ENCODE measurements around the gene AKAP7. TPM values are rescaled to one million over a fixed set of nuclear protein-coding genes. Genes with fewer than 3 reads are reported as not detected.
A peak's percentile ranks its signal among the peaks of the same experiment; 100 is the strongest.

Gene AKAP7
- total RNA-seq, 1 donor from 2014 or later = 3.2 TPM

DNA sequence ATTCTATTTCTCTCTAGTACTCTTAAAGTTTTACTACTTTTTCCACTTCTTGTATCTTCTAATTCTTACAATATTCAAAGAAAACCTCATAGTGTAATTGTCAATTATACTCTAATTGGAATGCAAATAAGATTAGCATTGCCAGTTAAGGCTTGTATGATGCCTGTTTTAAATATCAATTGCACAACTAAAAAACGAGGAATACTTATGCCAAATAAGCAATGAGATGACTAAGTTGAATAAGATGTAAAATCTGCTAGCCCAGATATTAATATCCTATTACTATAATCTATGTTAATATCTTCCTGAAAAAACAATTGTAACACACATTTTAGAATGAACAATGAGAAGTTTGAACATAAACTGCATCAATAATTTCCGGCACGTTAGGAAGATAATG is 13.3 kb upstream of the AKAP7 start:
- no peak overlapping the region for H3K27ac Mint-ChIP-seq
- intact Hi-C loops (cut with micrococcal nuclease) = no loop called here
- H3K36me3 Mint-ChIP-seq (ENCODE audit: low read depth) = no peaks in the 10 kb centered on the region
- no peaks in the 10 kb centered on the region for H3K4me1 Mint-ChIP-seq
- H3K4me3 Mint-ChIP-seq = no peak overlapping the region
- H3K27me3 Mint-ChIP-seq = peaks cover 20% of the 10 kb centered on the region
- DNase-seq = no peak
- no peaks in the 10 kb centered on the region for H3K9me3 Mint-ChIP-seq

DNA sequence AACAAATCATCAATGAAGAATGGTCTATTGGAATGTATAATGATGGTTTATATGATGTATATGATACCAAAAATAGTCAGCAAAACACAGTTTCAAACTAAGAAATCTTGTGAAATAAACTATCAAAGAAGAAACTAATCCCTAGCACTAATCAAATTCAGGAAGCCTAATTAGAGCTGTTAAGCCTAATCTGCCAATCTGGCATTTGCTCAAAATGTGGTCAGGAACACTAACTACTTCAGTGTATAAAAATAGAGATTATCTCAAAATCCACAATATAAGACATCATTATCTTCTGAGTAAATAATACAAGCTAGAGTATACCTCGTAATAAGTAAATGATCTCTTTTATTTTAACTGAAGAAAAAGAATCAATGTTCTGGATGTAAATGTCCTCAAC is 12.8 kb upstream of the AKAP7 start:
- DNase-seq = no peak
- no peak overlapping the region for H3K27ac Mint-ChIP-seq
- H3K9me3 Mint-ChIP-seq = no peaks in the 10 kb centered on the region
- intact Hi-C loops (cut with micrococcal nuclease) = no loop called here
- H3K4me1 Mint-ChIP-seq = no peaks in the 10 kb centered on the region
- no peaks in the 10 kb centered on the region for H3K36me3 Mint-ChIP-seq (ENCODE audit: low read depth)
- peaks cover 22% of the 10 kb centered on the region for H3K27me3 Mint-ChIP-seq
- no peak overlapping the region for H3K4me3 Mint-ChIP-seq

DNA sequence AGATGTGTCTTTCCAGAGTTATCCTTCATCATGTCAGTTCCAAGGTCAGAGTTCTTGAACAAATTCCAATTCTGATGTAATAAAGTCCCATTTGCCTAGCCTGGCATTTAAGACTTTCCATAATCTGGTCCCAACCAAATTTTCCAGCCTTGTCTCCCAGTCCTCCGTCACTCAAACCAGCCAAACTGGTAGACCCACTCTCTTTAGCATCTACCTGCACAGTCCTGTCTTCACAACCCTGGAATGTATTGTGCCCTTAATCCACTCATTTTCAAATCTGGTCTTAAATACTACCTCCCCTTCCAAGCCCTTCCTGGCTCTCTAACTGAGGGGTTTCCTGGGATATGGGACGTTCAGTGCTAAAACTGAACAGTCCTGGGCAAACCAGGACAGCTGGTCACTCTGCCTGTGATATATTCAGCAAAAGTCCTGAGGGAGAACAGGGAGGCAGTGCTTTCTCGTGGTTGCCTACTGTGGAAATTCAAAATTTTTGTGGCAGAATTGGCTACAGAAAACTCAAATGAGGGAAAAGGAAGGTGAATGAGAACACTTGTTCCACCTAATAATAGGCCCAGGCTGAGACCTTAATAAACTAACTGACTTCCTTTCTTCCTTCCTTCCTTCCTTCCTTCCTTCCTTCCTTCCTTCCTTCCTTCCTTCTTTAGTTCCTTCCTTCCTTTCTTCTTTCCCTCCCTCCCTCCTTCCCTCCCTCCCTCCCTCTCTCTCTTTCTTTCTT is 10.8 kb upstream of the AKAP7 start:
- Mint-ChIP-seq H3K27me3 (peaks cover 22% of the 10 kb centered on the region), H3K4me1 (no peaks in the 10 kb centered on the region), H3K4me3 (no peak overlapping the region), H3K27ac (no peak overlapping the region), H3K9me3 (no peaks in the 10 kb centered on the region), H3K36me3 (ENCODE audit: low read depth) (no peaks in the 10 kb centered on the region)
- intact Hi-C loops (cut with micrococcal nuclease) = no loop called here
- DNase-seq = no peak

DNA sequence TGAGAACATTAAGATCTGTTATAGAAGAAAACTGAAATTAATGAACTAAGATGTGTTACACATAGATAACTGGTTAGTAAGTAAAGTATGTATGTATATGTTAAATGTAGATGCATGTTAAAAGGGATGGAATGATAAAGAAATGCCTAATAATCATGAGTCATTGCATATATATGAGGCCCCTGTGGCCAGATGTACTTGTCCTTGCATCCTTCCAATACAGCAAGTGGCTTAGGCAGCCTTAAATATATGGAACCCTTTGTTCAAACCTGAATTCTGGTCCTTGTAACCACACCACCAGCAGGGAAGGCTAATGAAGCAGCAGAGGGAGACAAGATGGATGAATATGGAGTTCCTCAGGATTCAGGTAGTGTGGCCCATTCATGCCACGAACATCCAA is 9.8 kb upstream of the AKAP7 start:
- H3K4me3 Mint-ChIP-seq = no peak overlapping the region
- no peak for DNase-seq
- H3K9me3 Mint-ChIP-seq = no peaks in the 10 kb centered on the region
- intact Hi-C loops (cut with micrococcal nuclease) = no loop called here
- H3K27me3 Mint-ChIP-seq = peaks cover 24% of the 10 kb centered on the region
- no peak overlapping the region for H3K27ac Mint-ChIP-seq
- no peaks in the 10 kb centered on the region for H3K36me3 Mint-ChIP-seq (ENCODE audit: low read depth)
- H3K4me1 Mint-ChIP-seq = no peaks in the 10 kb centered on the region

DNA sequence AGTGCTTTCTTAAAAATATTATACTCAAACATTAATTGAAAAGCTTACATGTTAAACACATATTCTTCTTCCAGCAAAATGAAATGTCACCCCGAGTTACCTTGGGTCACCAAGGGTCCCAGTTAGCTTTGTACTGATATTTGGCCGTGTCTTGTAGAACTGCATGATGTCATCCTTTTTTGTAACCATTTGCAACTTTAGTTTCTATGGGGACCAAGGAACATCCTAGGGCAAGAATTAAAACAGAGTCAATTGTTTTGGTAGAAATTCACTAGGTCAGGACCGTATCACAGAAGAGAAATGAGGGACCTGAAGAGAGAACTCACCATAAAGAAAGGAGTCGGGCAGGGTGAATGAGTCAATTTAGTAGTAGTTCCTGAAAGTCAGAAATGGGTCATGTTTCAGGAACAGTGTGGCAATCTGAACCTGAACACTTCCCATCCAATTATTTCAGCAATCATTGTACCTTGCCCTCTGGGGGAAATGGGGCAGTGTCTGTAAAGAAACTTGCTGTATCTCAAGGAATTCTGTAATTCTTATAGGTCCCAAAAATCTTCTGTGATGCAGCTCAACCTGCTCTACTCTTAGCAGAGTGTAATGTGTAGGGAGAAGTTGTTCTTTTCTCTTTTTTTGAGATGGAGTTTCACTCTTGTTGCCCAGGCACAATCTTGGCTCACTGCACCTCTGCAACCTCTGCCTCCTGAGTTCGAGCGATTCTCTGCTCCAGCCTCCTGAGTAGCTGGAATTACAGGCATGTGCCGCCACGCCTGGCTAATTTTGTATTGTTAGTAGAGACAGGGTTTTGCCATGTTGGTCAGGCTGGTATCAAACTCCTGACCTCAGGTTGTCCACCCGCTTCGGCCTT is 5.3 kb upstream of the AKAP7 start:
- no peaks in the 10 kb centered on the region for H3K36me3 Mint-ChIP-seq (ENCODE audit: low read depth)
- peaks cover 3% of the 10 kb centered on the region for H3K4me1 Mint-ChIP-seq
- peak; percentile 40 for DNase-seq
- intact Hi-C loops (cut with micrococcal nuclease) = no loop called here
- peaks cover 31% of the 10 kb centered on the region for H3K27me3 Mint-ChIP-seq
- H3K27ac Mint-ChIP-seq = no peak overlapping the region
- H3K4me3 Mint-ChIP-seq = no peak overlapping the region
- H3K9me3 Mint-ChIP-seq = no peaks in the 10 kb centered on the region

DNA sequence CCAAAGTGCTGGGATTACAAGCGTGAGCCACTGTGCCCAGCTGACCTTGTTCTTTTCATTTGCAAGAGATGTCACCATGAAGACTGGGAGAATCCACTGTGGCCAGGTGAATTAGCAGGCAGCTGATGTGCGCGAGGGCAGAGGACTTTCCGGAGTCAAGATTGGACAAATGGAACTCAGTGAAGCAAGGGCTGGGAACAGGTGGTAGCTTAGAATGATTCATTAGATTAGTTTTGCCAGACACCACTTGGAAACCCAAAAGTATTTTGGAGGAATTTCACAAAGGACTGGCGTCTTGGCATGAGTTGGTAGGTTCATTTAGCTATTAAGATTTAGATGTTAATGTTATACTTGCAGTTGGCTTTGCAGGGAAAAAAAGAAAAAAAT is 4.7 kb upstream of the AKAP7 start:
- peaks cover 25% of the 10 kb centered on the region for H3K27me3 Mint-ChIP-seq
- H3K27ac Mint-ChIP-seq = no peak overlapping the region
- H3K4me1 Mint-ChIP-seq = peaks cover 4% of the 10 kb centered on the region
- no peaks in the 10 kb centered on the region for H3K9me3 Mint-ChIP-seq
- H3K4me3 Mint-ChIP-seq = no peak overlapping the region
- intact Hi-C loops (cut with micrococcal nuclease) = no loop called here
- no peak for DNase-seq
- H3K36me3 Mint-ChIP-seq (ENCODE audit: low read depth) = no peaks in the 10 kb centered on the region

DNA sequence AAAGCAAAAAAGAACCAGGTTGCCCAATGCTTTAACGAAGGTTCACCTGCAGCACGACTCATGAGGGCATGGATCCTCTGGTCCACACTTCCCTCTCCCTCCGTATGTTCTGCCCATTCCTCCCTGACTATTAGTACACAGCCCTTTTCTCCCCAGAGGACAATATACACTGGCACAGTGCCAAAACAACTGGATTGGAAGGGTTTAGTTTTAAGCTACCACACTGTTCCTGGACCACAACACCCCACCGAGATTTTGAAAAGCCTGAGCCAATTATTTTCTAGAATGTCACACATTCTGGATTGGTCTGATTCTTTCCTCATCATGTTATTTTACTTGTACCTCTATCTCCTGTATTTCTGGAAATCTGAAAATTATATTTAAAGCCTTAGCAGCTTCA is 2.9 kb upstream of the AKAP7 start:
- peak; percentile 40 for DNase-seq
- H3K4me1 Mint-ChIP-seq = peaks cover 13% of the 10 kb centered on the region
- H3K4me3 Mint-ChIP-seq = no peak overlapping the region
- intact Hi-C loops (cut with micrococcal nuclease) = no loop called here
- H3K36me3 Mint-ChIP-seq (ENCODE audit: low read depth) = peaks cover 2% of the 10 kb centered on the region
- H3K9me3 Mint-ChIP-seq = no peaks in the 10 kb centered on the region
- peaks cover 20% of the 10 kb centered on the region for H3K27me3 Mint-ChIP-seq
- H3K27ac Mint-ChIP-seq = no peak overlapping the region

DNA sequence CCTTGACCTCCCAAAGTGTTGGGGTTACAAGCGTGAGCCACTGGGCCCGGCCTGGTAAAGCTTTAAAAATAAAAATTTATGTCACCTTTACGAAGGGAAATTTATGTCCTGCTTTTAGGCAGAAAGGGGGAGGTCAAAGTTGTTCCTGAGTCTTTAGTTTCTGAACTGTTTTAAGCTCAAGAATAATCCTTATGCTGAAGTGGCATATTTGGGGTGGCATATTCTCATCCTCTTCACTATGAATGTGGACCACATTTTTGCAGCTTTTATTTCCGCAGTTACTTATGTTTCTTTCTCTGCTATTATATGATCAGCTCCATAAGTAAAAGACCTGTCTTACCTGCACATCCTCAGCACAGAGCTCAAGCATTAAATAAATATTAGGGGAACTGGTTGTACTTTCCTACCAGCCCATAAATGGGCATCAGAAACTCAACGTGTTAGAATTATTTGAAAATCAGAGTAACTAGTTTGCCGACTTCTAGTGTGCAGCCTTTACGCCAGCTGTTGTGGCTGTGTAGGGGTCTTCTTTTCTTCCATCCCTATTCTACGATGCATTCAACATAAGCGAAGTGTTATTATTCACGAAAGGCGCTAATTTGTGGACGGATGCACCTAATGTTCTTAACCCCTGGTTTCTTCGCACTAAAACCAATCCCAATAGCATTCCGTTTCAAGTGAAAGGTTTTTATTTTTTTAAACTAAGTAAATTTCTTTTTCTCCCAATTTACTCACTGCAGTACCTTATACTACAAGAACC is 867 bp upstream of the AKAP7 start:
- peaks cover 2% of the 10 kb centered on the region for H3K36me3 Mint-ChIP-seq (ENCODE audit: low read depth)
- DNase-seq = no peak
- intact Hi-C loops (cut with micrococcal nuclease) = no loop called here
- H3K4me1 Mint-ChIP-seq = peaks cover 13% of the 10 kb centered on the region
- H3K9me3 Mint-ChIP-seq = no peaks in the 10 kb centered on the region
- H3K4me3 Mint-ChIP-seq = peak overlapping the region; percentile 83
- H3K27me3 Mint-ChIP-seq = peaks cover 22% of the 10 kb centered on the region
- H3K27ac Mint-ChIP-seq = no peak overlapping the region

DNA sequence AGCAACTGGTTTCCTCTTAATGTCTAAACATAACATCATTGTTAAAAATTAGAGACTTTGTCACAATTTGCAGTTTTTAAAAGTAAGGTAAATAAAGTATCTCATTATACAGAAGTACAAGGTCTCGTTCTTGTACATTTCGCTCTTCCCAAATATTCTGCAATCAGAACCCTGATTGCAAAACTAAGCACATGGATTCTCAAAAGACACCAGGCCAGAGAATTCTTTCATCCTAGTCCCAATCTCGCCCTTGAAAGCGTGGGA is 355 bp upstream of the AKAP7 start:
- Mint-ChIP-seq H3K36me3 (ENCODE audit: low read depth) (peaks cover 2% of the 10 kb centered on the region), H3K27me3 (peaks cover 19% of the 10 kb centered on the region), H3K4me3 (peak overlapping the region; percentile 83), H3K9me3 (no peaks in the 10 kb centered on the region), H3K27ac (peak overlapping the region; percentile 73), H3K4me1 (peaks cover 13% of the 10 kb centered on the region)
- intact Hi-C loops (cut with micrococcal nuclease) = no loop called here
- DNase-seq = no peak

DNA sequence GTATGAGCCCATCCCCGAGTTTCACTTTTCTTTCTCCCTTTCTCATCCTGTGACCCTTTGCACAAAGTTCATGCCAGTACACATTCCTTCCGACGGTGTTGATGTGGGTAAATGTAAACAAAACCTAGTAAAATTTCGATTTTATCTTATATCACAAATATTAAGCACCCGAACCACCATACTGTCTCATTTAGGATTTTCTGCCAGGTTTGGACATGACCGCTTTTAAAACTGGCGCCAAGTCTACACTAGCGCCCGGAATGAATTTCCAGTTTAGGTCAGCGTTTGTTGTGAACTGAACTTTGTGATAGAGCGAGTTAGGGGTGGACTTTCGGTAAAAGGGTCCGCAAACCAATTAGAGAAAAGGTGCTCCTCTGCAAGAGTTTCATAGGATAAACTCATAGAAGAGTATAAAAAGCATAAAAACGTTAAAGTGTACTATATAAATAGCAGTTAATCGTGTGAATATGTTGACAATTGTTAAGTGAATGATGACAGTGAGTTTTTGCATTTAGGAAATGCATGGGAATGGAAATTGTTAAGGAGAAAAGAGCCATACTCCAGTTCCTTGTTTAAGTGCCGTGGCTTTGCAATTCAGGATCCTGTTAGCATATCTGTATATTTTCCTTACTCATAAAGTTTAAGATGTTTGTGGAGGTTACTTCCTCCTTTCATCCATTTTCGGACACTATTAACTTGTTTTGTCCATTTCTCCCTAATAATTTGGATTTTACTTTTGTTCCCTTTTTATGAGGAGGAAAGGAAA is 937 bp downstream of the AKAP7 start:
- Mint-ChIP-seq H3K4me1 (peaks cover 13% of the 10 kb centered on the region), H3K27ac (peak overlapping the region; percentile 93), H3K4me3 (peak overlapping the region; percentile 94), H3K9me3 (no peaks in the 10 kb centered on the region), H3K36me3 (ENCODE audit: low read depth) (peaks cover 2% of the 10 kb centered on the region), H3K27me3 (peaks cover 16% of the 10 kb centered on the region)
- no peak for DNase-seq
- intact Hi-C loops (cut with micrococcal nuclease) = no loop called here

DNA sequence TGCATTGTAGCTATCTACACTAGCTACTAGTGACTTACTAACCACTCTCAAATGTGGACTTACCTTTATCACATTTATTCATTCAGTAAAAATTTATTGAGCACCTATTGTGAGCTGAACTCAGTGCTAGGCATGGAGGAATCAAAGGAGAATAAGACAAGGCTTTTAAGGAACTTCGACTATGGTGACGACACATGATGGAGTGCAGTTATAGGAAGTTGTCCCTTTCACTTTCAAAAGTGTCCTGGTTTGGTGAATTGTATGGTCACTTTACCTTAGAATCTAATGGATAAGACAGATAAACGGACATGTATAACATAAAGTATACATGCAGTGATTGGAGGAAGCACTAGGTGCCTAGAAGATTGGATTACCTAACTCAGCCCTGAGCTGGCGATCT is 4.3 kb downstream of the AKAP7 start:
- H3K36me3 Mint-ChIP-seq (ENCODE audit: low read depth) = peaks cover 2% of the 10 kb centered on the region
- peaks cover 1% of the 10 kb centered on the region for H3K27me3 Mint-ChIP-seq
- intact Hi-C loops (cut with micrococcal nuclease) = no loop called here
- no peak overlapping the region for H3K27ac Mint-ChIP-seq
- no peaks in the 10 kb centered on the region for H3K9me3 Mint-ChIP-seq
- H3K4me3 Mint-ChIP-seq = no peak overlapping the region
- H3K4me1 Mint-ChIP-seq = peaks cover 13% of the 10 kb centered on the region
- DNase-seq = no peak

DNA sequence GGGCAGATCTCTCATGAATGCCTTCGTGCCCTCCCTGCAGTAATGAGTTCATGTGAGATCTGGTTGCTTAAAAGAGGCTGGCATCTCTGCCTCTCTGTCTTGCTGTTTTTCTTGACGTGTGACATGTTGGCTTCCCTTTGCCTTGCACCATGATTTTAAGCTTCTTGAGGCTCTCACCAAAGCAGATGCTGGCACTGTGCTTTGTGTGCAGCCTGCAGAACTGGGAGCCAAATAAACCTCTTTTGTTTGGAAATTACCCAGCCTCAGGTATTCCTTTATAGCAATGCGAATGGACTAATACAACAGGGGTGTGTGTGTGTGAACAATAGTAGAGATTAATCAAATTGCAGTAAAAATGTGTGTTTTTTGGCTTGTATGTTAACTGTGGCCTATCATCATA is 8.1 kb downstream of the AKAP7 start:
- H3K27ac Mint-ChIP-seq = no peak overlapping the region
- intact Hi-C loops (cut with micrococcal nuclease) = no loop called here
- no peak overlapping the region for H3K4me3 Mint-ChIP-seq
- H3K27me3 Mint-ChIP-seq = peaks cover under 1% of the 10 kb centered on the region
- no peaks in the 10 kb centered on the region for H3K9me3 Mint-ChIP-seq
- no peaks in the 10 kb centered on the region for H3K4me1 Mint-ChIP-seq
- no peak for DNase-seq
- peaks cover 1% of the 10 kb centered on the region for H3K36me3 Mint-ChIP-seq (ENCODE audit: low read depth)

DNA sequence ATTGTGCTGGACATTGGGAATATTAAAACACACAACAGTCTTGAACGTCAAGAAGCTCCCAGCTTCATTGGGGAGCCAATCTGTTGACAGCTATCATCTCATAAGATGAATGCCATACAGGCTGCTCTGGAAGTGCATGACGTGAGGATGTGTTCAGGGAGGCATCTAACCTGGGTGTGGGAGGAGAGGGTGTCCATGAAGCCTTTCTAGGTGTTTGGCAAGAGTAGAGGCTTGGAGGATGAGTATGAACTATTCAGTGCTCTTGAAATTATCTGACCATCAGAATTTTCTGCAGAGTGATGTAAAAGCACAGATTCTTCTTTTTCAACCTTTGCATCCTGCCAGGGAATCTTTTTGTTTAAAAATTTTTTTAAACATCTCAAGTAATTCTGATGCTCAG is 11.6 kb downstream of the AKAP7 start:
- Mint-ChIP-seq H3K27me3 (no peaks in the 10 kb centered on the region), H3K9me3 (no peaks in the 10 kb centered on the region), H3K36me3 (ENCODE audit: low read depth) (peaks cover 1% of the 10 kb centered on the region), H3K4me3 (no peak overlapping the region), H3K27ac (no peak overlapping the region), H3K4me1 (no peaks in the 10 kb centered on the region)
- no peak for DNase-seq
- intact Hi-C loops (cut with micrococcal nuclease) = no loop called here

DNA sequence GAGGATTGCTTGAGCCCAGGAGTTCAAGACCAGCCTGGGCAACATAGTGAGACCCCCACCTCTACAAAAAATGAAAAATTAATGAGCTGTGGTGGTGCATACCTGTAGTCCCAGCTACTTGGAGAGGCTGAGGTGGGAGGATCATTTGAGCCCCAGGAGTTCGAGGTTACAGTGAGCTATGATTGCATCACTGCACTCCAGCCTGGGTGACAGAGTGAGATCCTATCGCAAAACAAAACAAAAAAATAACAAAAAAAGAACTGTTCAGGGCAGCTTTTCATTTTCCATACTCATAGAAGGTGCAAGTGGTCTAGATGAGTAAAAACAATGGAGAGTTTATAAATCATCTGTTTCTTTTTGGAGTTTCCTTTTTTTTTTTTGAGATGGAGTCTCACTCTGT is 21.1 kb downstream of the AKAP7 start:
- no peaks in the 10 kb centered on the region for H3K36me3 Mint-ChIP-seq (ENCODE audit: low read depth)
- intact Hi-C loops (cut with micrococcal nuclease) = no loop called here
- no peak for DNase-seq
- no peaks in the 10 kb centered on the region for H3K9me3 Mint-ChIP-seq
- H3K4me3 Mint-ChIP-seq = no peak overlapping the region
- no peaks in the 10 kb centered on the region for H3K4me1 Mint-ChIP-seq
- H3K27me3 Mint-ChIP-seq = no peaks in the 10 kb centered on the region
- H3K27ac Mint-ChIP-seq = no peak overlapping the region

Measured in activated CD4-positive, alpha-beta T cell treated with anti-CD3 and anti-CD28 coated beads, Interleukin-2, amount 10 ng/mL, durations not matched to agents 24 days and 14 days (primary cell).